ENCODE data around the gene NOP16. TPM values are rescaled to one million over a fixed set of nuclear protein-coding genes. Genes with fewer than 3 reads are reported as not detected.

NOP16 gene, protein sequence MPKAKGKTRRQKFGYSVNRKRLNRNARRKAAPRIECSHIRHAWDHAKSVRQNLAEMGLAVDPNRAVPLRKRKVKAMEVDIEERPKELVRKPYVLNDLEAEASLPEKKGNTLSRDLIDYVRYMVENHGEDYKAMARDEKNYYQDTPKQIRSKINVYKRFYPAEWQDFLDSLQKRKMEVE
- 16.4 TPM for polyA plus RNA-seq (2013, experiment 1 of 2)
- polyA plus RNA-seq (2013, experiment 2 of 2), result 16.6 TPM

DNA sequence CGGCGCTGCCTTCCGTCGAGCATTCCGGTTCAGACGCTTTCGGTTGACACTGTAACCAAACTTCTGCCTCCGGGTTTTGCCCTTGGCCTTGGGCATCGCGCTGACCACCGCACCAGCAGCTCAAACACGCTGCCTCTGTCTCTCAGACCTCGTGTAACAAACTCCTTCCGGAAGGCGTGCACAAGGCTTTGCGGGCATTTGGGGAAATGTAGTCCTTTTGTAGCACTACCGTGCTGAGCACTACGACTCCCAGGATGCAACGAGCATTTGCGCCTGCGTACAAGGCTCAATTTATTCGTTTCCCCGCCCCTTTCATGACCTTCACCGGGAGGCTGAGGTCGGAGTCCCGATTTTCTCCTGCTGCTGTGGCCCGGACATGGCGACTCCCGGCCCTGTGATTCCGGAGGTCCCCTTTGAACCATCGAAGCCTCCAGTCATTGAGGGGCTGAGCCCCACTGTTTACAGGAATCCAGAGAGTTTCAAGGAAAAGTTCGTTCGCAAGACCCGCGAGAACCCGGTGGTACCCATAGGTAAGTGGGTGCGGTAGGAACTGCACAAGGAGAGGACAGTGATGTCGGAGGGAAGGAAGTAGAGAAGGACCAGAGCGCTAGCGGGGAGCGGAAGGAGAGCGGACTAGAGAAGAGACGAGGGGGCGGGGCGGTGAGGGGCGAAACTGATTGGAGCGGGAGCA is at the start of gene NOP16, which contains the start of gene HIGD2A:
NOP16 (minus strand) TSS at position 155 of the 691 bp plus-strand sequence; CDS start at position 96, 59 bp downstream.
HIGD2A (plus strand) TSS at position 308 of the 691 bp plus-strand sequence; CDS start at position 377, 69 bp downstream.
- Histone ChIP-seq H3K27ac (ENCODE audit: low read depth, low read length, severe bottlenecking) (peak within 1 kb of the TSS; percentile 97), H3K4me1 (ENCODE audit: control insufficient read depth, insufficient read depth, low read length, poor library complexity, severe bottlenecking) (peaks cover 4% of the 10 kb centered on the region), H3K36me3 (ENCODE audit: control insufficient read depth, insufficient read depth, low read length) (peaks cover 69% of the 10 kb centered on the region), H3K4me3 (ENCODE audit: extremely low read depth, insufficient read depth, low read length, poor library complexity, severe bottlenecking) (peak within 1 kb of the TSS; percentile 91), H3K9me3 (ENCODE audit: control insufficient read depth, low read length) (no peaks in the 10 kb centered on the region)
- WGBS, 2 experiments (ENCODE audit: insufficient coverage in 2 of 2), result 0% methylated on average over 42 to 43 of the region's 47 CpGs

DNA sequence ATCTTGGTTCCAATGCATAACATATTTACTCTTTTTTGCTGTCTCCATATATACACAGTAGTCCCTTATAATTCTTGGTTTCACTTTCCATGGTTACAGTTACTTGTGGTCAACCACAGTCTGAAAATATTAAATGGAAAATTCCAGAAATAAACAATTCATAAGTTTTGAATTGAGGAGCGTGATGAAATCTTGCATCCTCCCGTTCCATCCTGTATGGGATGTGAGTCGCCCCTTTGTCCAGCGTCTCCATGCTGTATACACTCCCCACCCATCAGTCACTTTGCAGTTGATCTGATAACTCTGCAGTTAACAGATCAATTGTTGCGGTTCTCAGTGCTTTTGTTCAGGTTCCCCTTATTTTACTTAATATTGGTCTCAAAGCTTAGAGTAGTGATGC is 48.3 kb upstream of the NOP16 start:
- Histone ChIP-seq H3K4me1 (ENCODE audit: control insufficient read depth, insufficient read depth, low read length, poor library complexity, severe bottlenecking) (peaks cover 7% of the 10 kb centered on the region), H3K27ac (ENCODE audit: low read depth, low read length, severe bottlenecking) (no peak overlapping the region), H3K9me3 (ENCODE audit: control insufficient read depth, low read length) (no peaks in the 10 kb centered on the region), H3K4me3 (ENCODE audit: extremely low read depth, insufficient read depth, low read length, poor library complexity, severe bottlenecking) (no peak overlapping the region), H3K36me3 (ENCODE audit: control insufficient read depth, insufficient read depth, low read length) (no peaks in the 10 kb centered on the region)
- WGBS, 2 experiments (ENCODE audit: insufficient coverage in 2 of 2), result 65 to 71% methylated on average over 4 of the region's 5 CpGs

DNA sequence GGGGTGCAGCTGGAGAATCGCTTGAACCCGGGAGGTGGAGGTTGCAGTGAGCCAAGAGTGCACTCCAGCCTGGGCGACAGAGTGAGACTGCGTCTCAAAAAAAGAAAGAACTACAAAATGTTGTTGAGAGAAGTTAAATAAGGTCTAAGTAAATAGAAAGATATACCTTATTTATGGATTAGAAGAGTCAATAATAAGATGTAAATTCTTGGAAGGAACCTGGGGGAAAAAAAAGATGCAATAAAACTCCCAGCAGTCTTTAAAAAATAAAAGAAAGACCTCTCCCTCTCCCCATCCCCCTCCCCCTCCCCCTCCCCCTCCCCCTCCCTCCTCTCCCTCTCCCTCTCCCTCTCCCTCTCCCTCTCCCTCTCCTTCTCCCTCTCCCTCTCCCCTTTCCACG is 44.3 kb upstream of the NOP16 start:
- H3K9me3 ChIP-seq (ENCODE audit: control insufficient read depth, low read length), result no peaks in the 10 kb centered on the region
- H3K4me1 ChIP-seq (ENCODE audit: control insufficient read depth, insufficient read depth, low read length, poor library complexity, severe bottlenecking), result no peaks in the 10 kb centered on the region
- no peaks in the 10 kb centered on the region for H3K36me3 ChIP-seq (ENCODE audit: control insufficient read depth, insufficient read depth, low read length)
- no peak overlapping the region for H3K27ac ChIP-seq (ENCODE audit: low read depth, low read length, severe bottlenecking)
- no peak overlapping the region for H3K4me3 ChIP-seq (ENCODE audit: extremely low read depth, insufficient read depth, low read length, poor library complexity, severe bottlenecking)
- WGBS, 2 experiments (ENCODE audit: insufficient coverage in 2 of 2), result 100% methylated on average over 4 of the region's 5 CpGs; no CpG with 5 or more reads in 1 of the 2 experiments

DNA sequence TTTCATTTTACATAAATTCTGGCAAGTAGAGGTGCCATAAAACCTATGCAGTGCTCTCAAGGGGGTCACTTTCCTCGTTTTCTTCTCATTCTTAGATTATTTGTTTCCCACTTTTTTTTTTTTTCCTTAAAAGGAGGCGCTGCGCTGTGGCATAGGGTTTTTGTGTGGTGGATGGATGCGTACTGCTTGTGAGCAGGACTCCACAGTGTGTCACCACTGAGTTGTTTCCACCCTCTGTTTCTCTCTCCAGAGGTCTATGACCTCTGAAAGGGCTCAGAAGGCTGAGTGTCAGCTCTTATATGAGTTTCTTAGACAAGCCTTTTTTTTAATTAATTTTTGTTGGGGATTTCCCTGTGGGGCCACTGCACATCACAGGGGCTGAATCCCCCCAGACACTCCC is 41.6 kb upstream of the NOP16 start:
- no peaks in the 10 kb centered on the region for H3K4me1 ChIP-seq (ENCODE audit: control insufficient read depth, insufficient read depth, low read length, poor library complexity, severe bottlenecking)
- no peaks in the 10 kb centered on the region for H3K36me3 ChIP-seq (ENCODE audit: control insufficient read depth, insufficient read depth, low read length)
- peaks cover 4% of the 10 kb centered on the region for H3K9me3 ChIP-seq (ENCODE audit: control insufficient read depth, low read length)
- H3K4me3 ChIP-seq (ENCODE audit: extremely low read depth, insufficient read depth, low read length, poor library complexity, severe bottlenecking), result no peak overlapping the region
- WGBS, 2 experiments (ENCODE audit: insufficient coverage in 2 of 2), result no CpG with 5 or more reads among the region's 4 CpGs
- H3K27ac ChIP-seq (ENCODE audit: low read depth, low read length, severe bottlenecking), result no peak overlapping the region

DNA sequence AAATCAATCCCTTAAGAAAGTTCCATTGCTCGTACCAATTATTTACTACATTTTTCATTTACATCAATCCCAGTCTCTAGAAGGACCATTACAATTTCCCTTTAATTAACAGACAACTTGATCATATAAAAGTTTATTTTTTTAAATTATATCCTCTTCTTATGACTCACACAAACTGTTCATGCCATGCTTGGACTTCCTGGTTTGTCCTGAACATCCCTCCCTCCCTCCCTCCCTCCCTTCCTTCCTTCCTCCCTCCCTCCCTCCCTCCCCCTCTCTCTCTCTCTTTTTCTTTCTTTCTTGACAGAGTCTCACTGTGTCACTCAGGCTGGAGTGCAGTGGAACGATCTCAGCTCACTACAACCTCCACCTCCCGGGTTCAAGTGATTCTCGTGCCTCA is 39.6 kb upstream of the NOP16 start:
- Histone ChIP-seq H3K4me1 (ENCODE audit: control insufficient read depth, insufficient read depth, low read length, poor library complexity, severe bottlenecking) (no peaks in the 10 kb centered on the region), H3K36me3 (ENCODE audit: control insufficient read depth, insufficient read depth, low read length) (no peaks in the 10 kb centered on the region), H3K9me3 (ENCODE audit: control insufficient read depth, low read length) (peaks cover 4% of the 10 kb centered on the region), H3K27ac (ENCODE audit: low read depth, low read length, severe bottlenecking) (no peak overlapping the region), H3K4me3 (ENCODE audit: extremely low read depth, insufficient read depth, low read length, poor library complexity, severe bottlenecking) (no peak overlapping the region)
- WGBS, 2 experiments (ENCODE audit: insufficient coverage in 2 of 2), result 78 to 81% methylated on average over 3 of the region's 4 CpGs

DNA sequence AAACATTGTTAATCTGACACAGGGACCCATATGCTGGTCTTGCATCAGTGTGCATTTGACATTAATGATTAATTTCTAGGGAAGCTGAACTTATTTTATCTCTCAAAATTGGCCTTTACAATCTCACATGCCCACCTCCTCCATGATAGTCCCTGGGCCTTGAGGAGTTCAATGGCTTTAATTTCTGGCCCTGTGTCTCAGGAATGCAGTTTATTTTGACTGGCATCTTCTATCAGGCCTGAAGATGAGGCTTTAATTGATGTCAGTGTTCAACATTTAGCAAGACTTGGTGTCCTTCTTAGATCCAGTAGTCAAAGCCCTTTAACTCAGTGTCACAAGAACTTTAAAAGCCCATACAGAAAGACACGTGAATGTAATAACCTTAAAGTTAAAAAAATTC is 38.5 kb upstream of the NOP16 start:
- no peaks in the 10 kb centered on the region for H3K36me3 ChIP-seq (ENCODE audit: control insufficient read depth, insufficient read depth, low read length)
- H3K27ac ChIP-seq (ENCODE audit: low read depth, low read length, severe bottlenecking), result no peak overlapping the region
- no peaks in the 10 kb centered on the region for H3K4me1 ChIP-seq (ENCODE audit: control insufficient read depth, insufficient read depth, low read length, poor library complexity, severe bottlenecking)
- no CpG with 5 or more reads among the region's 1 CpG for WGBS, 2 experiments (ENCODE audit: insufficient coverage in 2 of 2)
- H3K4me3 ChIP-seq (ENCODE audit: extremely low read depth, insufficient read depth, low read length, poor library complexity, severe bottlenecking), result no peak overlapping the region
- peaks cover 10% of the 10 kb centered on the region for H3K9me3 ChIP-seq (ENCODE audit: control insufficient read depth, low read length)

DNA sequence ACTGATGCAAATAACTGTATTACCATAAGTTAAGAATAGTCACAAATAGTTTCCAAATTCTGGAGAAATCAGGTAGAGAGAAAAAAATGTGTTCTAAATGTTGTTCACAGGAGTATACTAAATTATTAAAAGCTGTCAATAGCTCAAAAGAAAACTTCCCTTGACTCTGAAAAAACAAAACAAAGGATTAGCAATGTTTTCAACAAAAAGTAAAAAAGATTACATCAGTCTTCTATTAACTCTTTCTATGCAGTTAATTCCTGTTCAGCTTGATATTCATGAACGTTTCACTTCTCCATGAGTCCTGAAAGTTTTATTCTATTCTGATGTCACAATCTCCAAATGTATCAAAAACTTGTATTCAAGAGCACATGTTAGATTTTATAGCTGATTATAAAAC is 37.4 kb upstream of the NOP16 start:
- H3K4me3 ChIP-seq (ENCODE audit: extremely low read depth, insufficient read depth, low read length, poor library complexity, severe bottlenecking), result no peak overlapping the region
- peaks cover 10% of the 10 kb centered on the region for H3K9me3 ChIP-seq (ENCODE audit: control insufficient read depth, low read length)
- no peak overlapping the region for H3K27ac ChIP-seq (ENCODE audit: low read depth, low read length, severe bottlenecking)
- 86 to 100% methylated on average over 1 of the region's 1 CpG for WGBS, 2 experiments (ENCODE audit: insufficient coverage in 2 of 2)
- no peaks in the 10 kb centered on the region for H3K36me3 ChIP-seq (ENCODE audit: control insufficient read depth, insufficient read depth, low read length)
- H3K4me1 ChIP-seq (ENCODE audit: control insufficient read depth, insufficient read depth, low read length, poor library complexity, severe bottlenecking), result no peaks in the 10 kb centered on the region

DNA sequence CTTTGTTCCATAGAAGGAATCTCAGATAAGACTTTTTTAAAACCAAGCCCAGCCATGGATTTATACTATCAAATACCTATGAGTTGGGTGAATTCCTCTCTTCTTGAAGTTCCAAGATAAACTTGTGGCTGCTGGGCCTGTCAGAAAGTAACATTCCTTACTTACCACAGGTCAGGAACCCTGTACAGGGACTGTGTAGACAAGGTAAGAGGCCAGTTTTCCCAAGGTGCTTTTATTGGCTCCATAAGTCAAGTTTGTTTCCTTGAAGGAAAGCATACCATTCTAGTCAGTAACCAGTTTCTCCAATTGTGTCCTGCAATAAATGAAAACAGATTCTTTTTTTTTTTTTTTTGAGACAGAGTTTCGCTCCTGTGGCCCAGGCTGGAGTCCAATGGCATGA is 36.7 kb upstream of the NOP16 start:
- Histone ChIP-seq H3K4me3 (ENCODE audit: extremely low read depth, insufficient read depth, low read length, poor library complexity, severe bottlenecking) (no peak overlapping the region), H3K36me3 (ENCODE audit: control insufficient read depth, insufficient read depth, low read length) (no peaks in the 10 kb centered on the region), H3K4me1 (ENCODE audit: control insufficient read depth, insufficient read depth, low read length, poor library complexity, severe bottlenecking) (no peaks in the 10 kb centered on the region), H3K27ac (ENCODE audit: low read depth, low read length, severe bottlenecking) (no peak overlapping the region), H3K9me3 (ENCODE audit: control insufficient read depth, low read length) (peaks cover 10% of the 10 kb centered on the region)
- WGBS, 2 experiments (ENCODE audit: insufficient coverage in 2 of 2), result 100% methylated on average over 1 of the region's 1 CpG; no CpG with 5 or more reads in 1 of the 2 experiments

DNA sequence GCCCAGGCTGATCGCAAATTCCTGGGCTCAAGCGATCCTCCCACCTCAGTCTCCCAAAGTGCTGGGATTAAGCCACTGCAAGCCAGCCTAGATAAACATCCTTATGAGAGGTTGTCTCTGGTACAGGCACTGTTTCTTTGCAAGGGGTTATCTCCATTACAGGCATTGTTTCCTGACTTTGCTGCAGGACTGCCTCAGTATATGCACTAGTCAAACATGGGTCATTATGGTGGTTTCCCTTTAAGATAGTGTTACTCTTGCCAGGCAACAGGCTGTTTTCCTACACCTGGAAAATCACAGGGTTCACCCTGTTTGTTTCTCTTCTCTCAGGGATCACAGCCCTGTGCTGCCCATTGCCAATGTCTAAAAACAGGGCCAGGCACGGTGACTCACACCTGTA is 35.8 kb upstream of the NOP16 start:
- 71% methylated on average over 1 of the region's 3 CpGs; no CpG with 5 or more reads in 1 of the 2 experiments for WGBS, 2 experiments (ENCODE audit: insufficient coverage in 2 of 2)
- peaks cover 10% of the 10 kb centered on the region for H3K9me3 ChIP-seq (ENCODE audit: control insufficient read depth, low read length)
- no peak overlapping the region for H3K27ac ChIP-seq (ENCODE audit: low read depth, low read length, severe bottlenecking)
- H3K36me3 ChIP-seq (ENCODE audit: control insufficient read depth, insufficient read depth, low read length), result no peaks in the 10 kb centered on the region
- no peak overlapping the region for H3K4me3 ChIP-seq (ENCODE audit: extremely low read depth, insufficient read depth, low read length, poor library complexity, severe bottlenecking)
- no peaks in the 10 kb centered on the region for H3K4me1 ChIP-seq (ENCODE audit: control insufficient read depth, insufficient read depth, low read length, poor library complexity, severe bottlenecking)

DNA sequence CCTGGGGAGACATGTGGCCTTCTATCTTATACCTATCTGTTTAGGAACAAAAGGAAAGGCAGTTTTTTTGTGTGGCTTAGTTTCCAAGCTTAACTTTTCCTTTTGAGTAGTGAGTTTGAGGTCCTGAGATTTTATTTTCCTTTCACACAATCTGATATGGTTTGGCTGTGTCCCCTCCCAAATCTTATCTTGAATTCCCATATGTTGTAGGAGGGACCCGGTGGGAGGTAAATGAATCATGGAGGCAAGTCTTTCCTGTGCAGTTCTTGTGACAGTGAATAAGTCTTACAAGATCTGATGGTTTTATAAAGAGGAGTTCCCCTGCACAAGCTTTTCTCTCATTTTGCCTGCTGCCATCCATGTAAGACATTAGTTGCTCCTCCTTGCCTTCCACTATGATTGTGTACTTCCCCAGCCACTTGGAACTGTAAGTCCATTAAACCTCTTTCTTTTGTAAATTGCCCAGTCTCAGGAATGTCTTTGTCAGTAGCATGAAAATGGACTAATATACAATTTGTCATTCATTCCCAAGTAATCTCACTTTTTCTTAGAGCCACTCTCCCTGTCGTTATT is 32.7 kb upstream of the NOP16 start:
- H3K27ac ChIP-seq (ENCODE audit: low read depth, low read length, severe bottlenecking), result no peak overlapping the region
- no peaks in the 10 kb centered on the region for H3K36me3 ChIP-seq (ENCODE audit: control insufficient read depth, insufficient read depth, low read length)
- WGBS, 2 experiments (ENCODE audit: insufficient coverage in 2 of 2), result 86% methylated on average over 1 of the region's 2 CpGs; no CpG with 5 or more reads in 1 of the 2 experiments
- H3K4me1 ChIP-seq (ENCODE audit: control insufficient read depth, insufficient read depth, low read length, poor library complexity, severe bottlenecking), result no peaks in the 10 kb centered on the region
- H3K4me3 ChIP-seq (ENCODE audit: extremely low read depth, insufficient read depth, low read length, poor library complexity, severe bottlenecking), result no peak overlapping the region
- peaks cover 10% of the 10 kb centered on the region for H3K9me3 ChIP-seq (ENCODE audit: control insufficient read depth, low read length)

DNA sequence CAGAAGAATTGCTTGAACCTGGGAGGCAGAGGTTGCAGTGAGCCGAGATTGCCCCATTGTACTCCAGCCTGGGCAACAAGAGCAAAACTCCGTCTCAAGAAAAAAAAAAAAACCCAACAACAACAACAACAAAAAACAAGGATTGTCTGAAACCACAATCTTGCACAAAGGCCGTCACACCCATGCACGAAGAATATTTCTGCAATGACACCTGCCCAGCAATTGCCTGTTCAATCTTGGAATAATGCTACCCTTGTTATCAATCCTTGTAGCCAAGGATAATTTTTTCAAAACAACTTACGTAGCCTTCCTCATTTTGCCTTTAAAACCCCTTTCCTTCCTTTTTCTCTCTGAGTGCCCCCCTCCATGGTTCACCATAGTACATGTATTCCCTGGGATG is 31.7 kb upstream of the NOP16 start:
- Histone ChIP-seq H3K36me3 (ENCODE audit: control insufficient read depth, insufficient read depth, low read length) (no peaks in the 10 kb centered on the region), H3K4me1 (ENCODE audit: control insufficient read depth, insufficient read depth, low read length, poor library complexity, severe bottlenecking) (peaks cover 4% of the 10 kb centered on the region), H3K9me3 (ENCODE audit: control insufficient read depth, low read length) (peaks cover 7% of the 10 kb centered on the region), H3K27ac (ENCODE audit: low read depth, low read length, severe bottlenecking) (no peak overlapping the region), H3K4me3 (ENCODE audit: extremely low read depth, insufficient read depth, low read length, poor library complexity, severe bottlenecking) (no peak overlapping the region)
- 92% methylated on average over 3 to 5 of the region's 5 CpGs for WGBS, 2 experiments (ENCODE audit: insufficient coverage in 2 of 2)
